Mononuclear cell (primary cell): Measurements from ENCODE around the gene CCL2. TPM values are rescaled to one million over a fixed set of nuclear protein-coding genes. Genes with fewer than 3 reads are reported as not detected.

Source experiments
- H3K27me3 ChIP-seq: 2 replicates; pipeline ENCODE4 v1.6.0; 2011; ENCODE audit warnings: low read length, control low read depth; ENCODE audit not compliant: insufficient read depth
- H3K4me1 ChIP-seq: 2 replicates; pipeline ENCODE4 v1.5.1; 2011; ENCODE audit warnings: mild to moderate bottlenecking, low read length, control low read depth; ENCODE audit not compliant: insufficient read depth
- H3K4me3 ChIP-seq: 2 replicates; pipeline ENCODE4 v1.5.1; 2011; ENCODE audit warnings: mild to moderate bottlenecking, low read length, moderate library complexity
- H3K9me3 ChIP-seq: 2 replicates; pipeline ENCODE4 v1.5.1; 2011; ENCODE audit warnings: low read depth, mild to moderate bottlenecking, control low read depth, low read length
- total RNA-seq: library from RNA; depleted of rRNA; stranded (reverse); fragments of >200 nt; gene quantifications from one replicate; pipeline ENCODE4 v1.2.3, GENCODE V29; 2012

The CCL2 gene
- total RNA-seq, 1 donor, result 2.2 TPM

DNA sequence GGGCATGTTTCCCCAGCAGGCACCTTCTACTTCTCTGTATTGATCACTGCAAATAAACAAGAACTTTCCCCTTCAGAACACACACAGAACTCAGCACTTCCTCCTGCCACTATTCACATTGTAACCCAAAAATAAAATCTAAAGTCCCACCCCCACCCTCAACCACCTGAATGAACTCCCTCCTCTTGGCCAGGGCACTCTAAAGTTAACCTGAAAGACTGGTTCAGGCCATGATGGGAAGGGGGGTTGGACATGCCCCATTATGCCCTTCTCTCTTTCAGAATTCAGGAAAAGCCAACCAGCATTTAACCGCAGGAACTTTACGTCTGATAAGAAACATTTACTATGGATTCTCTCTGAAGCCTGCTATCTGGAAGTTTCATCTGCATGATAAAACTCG, 27.4 kb upstream of the CCL2 start:
- Histone ChIP-seq H3K9me3 (peaks cover 5% of the 10 kb centered on the region), H3K4me3 (no peak overlapping the region), H3K27me3 (peaks cover 6% of the 10 kb centered on the region), H3K4me1 (peaks cover 6% of the 10 kb centered on the region)

GRCh38 chr17:34228781-34229180, 26.3 kb upstream of the CCL2 start:
- peaks cover 10% of the 10 kb centered on the region for H3K4me1 ChIP-seq
- H3K9me3 ChIP-seq, result peaks cover 5% of the 10 kb centered on the region
- H3K27me3 ChIP-seq, result peaks cover 6% of the 10 kb centered on the region
- no peak overlapping the region for H3K4me3 ChIP-seq

- Histone ChIP-seq H3K4me3 (no peak overlapping the region), H3K9me3 (peaks cover 5% of the 10 kb centered on the region), H3K4me1 (peaks cover 24% of the 10 kb centered on the region), H3K27me3 (peaks cover 6% of the 10 kb centered on the region)
These were observed 24.7 kb upstream of the CCL2 start for GRCh38 chr17:34230342-34230741.

GRCh38 chr17:34234616-34235015, 20.5 kb upstream of the CCL2 start:
- peaks cover 5% of the 10 kb centered on the region for H3K9me3 ChIP-seq
- H3K4me1 ChIP-seq, result peaks cover 58% of the 10 kb centered on the region
- no peak overlapping the region for H3K4me3 ChIP-seq
- H3K27me3 ChIP-seq, result peaks cover 6% of the 10 kb centered on the region

DNA sequence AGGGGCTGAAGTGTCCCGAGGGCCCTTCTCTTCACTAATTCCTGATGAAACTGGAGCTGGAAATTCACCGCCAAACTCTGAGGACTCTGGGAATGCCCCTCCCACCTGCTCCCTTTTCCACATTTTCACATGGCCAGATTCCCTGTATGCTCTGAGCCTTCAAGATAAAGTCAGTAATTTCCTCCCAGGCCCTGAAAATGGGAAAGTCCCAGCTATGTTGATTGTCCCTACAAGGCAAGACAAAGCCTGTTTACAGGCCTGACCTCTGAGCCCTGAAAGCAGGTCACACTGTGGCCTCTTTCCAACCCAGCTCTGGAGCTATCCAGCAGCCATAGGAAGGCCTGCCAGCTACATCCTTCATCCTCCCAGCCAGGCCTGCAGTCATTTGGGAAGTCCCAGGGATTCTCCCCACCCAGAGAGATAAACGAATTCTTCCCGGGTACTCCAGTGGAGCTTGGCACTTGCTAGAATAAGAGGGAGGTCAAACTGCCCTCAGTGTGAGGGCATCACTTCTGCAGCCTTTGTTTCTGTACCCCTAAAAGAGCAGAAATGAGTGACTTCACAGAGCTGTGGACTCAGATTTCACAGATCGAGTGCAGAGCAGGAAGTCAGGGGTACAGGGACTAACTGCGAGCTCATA, 19.6 kb upstream of the CCL2 start:
- peaks cover 2% of the 10 kb centered on the region for H3K27me3 ChIP-seq
- H3K9me3 ChIP-seq, result peaks cover 2% of the 10 kb centered on the region
- H3K4me1 ChIP-seq, result peaks cover 66% of the 10 kb centered on the region
- H3K4me3 ChIP-seq, result no peak overlapping the region

DNA sequence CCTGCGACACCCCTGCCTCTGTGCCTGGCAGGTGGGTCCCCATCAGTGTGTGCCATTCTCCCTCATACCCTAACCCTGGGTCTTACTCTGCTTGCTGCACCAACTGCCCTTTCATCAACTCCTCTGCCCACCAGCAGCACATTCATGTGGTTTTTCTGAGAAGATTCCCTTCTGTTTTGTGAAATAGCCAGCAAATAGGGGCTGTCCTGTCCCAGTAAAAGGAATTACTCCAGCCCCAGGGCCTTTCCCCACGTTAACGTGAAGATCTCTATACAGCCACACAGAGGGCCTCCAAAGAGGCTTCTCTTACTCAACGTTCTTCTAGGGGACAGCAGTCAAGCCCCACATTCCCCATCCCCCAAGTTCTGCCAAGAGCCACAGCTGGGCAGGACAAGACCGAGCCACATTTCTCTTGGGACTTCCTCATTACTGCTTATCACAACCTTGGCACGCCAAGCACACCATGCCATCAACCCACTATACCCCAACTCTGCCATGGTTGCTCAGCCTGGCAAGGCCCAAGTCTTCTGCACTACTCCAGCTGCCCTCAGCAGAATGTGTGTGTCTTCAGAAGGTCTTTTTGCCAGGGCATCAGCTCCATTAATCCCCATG, 18.7 kb upstream of the CCL2 start:
- Histone ChIP-seq H3K4me3 (no peak overlapping the region), H3K9me3 (no peaks in the 10 kb centered on the region), H3K27me3 (no peaks in the 10 kb centered on the region), H3K4me1 (peaks cover 75% of the 10 kb centered on the region)

DNA sequence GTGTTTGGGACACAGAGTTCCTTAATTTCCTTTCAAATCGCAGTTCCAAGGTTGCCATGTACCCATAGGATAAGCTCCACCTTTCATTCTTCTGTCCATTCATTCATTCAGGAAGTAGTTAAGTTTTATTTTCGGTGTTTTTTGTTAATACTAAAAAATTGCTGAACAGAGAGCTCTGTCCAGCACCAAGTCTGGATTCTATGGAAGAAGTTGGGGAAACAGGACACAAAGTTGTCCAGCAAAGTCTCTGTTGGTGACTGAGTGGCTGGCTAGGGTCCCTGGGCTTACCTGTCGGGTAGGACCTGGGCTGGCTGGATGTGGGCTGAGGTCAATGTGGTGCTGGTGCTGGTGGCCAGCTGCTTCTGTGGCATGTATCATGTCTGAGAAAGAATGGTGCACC, 17.6 kb upstream of the CCL2 start:
- Histone ChIP-seq H3K4me1 (peaks cover 86% of the 10 kb centered on the region), H3K4me3 (no peak overlapping the region), H3K9me3 (no peaks in the 10 kb centered on the region), H3K27me3 (no peaks in the 10 kb centered on the region)

DNA sequence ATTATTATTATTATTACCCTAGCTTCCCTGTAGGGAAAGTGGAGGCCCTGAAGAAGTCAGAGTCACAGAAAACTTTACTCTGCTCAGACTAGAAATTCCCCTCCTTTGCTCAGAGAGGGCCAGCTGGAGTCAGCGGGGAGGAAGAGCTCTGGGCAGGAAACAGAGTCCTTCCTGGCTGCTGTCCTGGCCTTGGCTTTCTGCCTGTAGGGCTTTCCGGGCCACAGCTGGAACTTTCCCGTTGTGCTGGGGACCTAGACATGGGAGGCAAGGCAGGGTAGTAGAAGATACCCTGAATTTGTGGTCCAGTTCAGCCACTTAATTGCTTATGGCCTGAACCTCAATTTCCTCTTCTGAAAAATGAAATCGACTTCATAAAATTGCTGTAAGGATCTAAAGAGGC, 14.0 kb upstream of the CCL2 start:
- peaks cover 91% of the 10 kb centered on the region for H3K4me1 ChIP-seq
- H3K27me3 ChIP-seq, result no peaks in the 10 kb centered on the region
- H3K4me3 ChIP-seq, result no peak overlapping the region
- H3K9me3 ChIP-seq, result no peaks in the 10 kb centered on the region

- Histone ChIP-seq H3K4me3 (no peak overlapping the region), H3K27me3 (no peaks in the 10 kb centered on the region), H3K9me3 (no peaks in the 10 kb centered on the region), H3K4me1 (peaks cover 93% of the 10 kb centered on the region)
These were observed 12.3 kb upstream of the CCL2 start for GRCh38 chr17:34242587-34243363.

GRCh38 chr17:34243364-34244320, 11.4 kb upstream of the CCL2 start:
- peaks cover 93% of the 10 kb centered on the region for H3K4me1 ChIP-seq
- no peak overlapping the region for H3K4me3 ChIP-seq
- H3K9me3 ChIP-seq, result no peaks in the 10 kb centered on the region

DNA sequence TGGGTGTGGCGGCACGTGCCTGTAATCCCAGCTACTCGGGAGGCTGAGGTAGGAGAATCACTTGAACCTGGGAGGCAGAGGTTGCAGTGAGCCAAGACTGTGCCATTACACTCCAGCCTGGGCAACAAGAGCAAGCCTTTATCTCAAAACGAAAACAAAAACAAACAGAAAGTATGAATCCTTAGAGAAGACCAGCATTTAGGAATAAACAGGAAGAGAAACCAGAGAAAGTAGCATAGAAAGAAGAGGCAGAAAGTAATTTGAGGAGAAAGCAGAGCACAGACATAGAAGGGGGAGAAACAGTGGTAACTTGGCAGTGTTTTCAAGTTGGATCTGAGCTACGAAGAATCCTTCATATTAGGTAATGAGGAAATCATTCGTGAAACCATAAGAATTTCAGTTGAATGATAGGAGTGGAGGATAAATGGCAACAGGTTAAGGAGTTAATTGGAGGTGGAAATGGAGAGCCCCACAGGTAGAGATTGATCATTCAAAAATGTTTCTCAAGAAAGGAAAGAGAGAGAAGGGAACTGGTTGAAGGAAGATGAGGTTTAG, 9.7 kb upstream of the CCL2 start:
- Histone ChIP-seq H3K27me3 (no peaks in the 10 kb centered on the region), H3K9me3 (no peaks in the 10 kb centered on the region), H3K4me1 (peaks cover 100% of the 10 kb centered on the region), H3K4me3 (no peak overlapping the region)

More at GRCh38 chr17:34243364-34244320, 11.4 kb upstream of the CCL2 start:
- H3K27me3 ChIP-seq, result no peaks in the 10 kb centered on the region

DNA sequence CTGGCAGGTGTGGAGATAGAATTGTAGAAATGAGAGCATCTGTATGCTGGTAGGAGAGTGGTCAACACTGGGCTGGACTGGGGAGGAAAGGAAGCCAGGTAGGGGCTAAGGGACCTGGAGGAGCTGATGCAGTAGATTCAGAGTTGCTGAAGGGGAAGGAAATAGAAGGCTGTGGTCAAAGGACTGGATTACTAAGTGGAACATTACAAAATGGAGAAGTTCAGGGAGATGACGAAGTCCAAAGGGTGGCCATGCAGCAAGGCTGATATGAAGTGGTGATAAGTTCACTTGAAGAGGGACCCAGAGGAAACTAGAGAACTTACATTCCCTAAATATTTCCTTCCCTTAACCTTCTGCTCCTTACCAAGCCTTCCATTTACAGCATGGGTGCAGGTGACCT, 8.6 kb upstream of the CCL2 start:
- Histone ChIP-seq H3K4me3 (no peak overlapping the region), H3K4me1 (peaks cover 91% of the 10 kb centered on the region), H3K9me3 (no peaks in the 10 kb centered on the region), H3K27me3 (no peaks in the 10 kb centered on the region)

DNA sequence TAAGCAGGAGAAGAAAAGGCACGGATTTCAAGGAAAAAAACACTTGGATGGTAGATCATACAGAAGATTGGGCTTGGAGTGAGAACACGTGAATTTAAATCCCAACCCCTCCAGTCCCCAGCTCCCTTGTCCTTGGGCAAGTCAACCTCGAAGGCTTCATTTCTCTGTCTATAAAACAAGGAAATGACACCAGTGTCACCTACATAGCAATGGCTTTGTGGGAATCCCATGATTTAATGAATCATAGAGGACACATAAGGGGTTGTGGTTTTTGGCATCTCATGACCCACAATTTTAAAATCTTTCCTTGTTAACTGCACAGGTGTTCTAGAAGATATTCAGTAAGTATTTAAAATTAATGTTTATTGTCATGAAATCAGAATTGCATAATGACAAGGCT, 8.2 kb upstream of the CCL2 start:
- Histone ChIP-seq H3K9me3 (no peaks in the 10 kb centered on the region), H3K27me3 (no peaks in the 10 kb centered on the region), H3K4me3 (no peak overlapping the region), H3K4me1 (peaks cover 91% of the 10 kb centered on the region)

GRCh38 chr17:34248511-34249024, 6.5 kb upstream of the CCL2 start:
- no peak overlapping the region for H3K4me3 ChIP-seq
- no peaks in the 10 kb centered on the region for H3K9me3 ChIP-seq
- peaks cover 85% of the 10 kb centered on the region for H3K4me1 ChIP-seq

More at GRCh38 chr17:34248511-34249024, 6.5 kb upstream of the CCL2 start:
- peaks cover 3% of the 10 kb centered on the region for H3K27me3 ChIP-seq
